Osteoblast (primary cell): ENCODE results near the gene GPALPP1. TPM values are rescaled to one million over a fixed set of nuclear protein-coding genes. Genes with fewer than 3 reads are reported as not detected.

Source experiments
- DNase-seq: peaks from one replicate; pipeline ENCODE4 v3.0.0; 2011; ENCODE audit warnings: low spot score, mixed read lengths; ENCODE audit not compliant: insufficient read length; ENCODE audit errors: missing footprints
- H2AFZ ChIP-seq: 2 replicates; pipeline ENCODE4 v1.6.0; 2011; ENCODE audit warnings: mild to moderate bottlenecking, low read length
- H3K27ac ChIP-seq: 2 replicates; pipeline ENCODE4 v1.5.1; 2011; ENCODE audit warnings: mild to moderate bottlenecking, low read depth, low read length, moderate library complexity
- H3K27me3 ChIP-seq: 2 replicates; pipeline ENCODE4 v1.6.0; 2012; ENCODE audit warnings: mild to moderate bottlenecking, control low read depth, inconsistent platforms, low read length, moderate library complexity; ENCODE audit not compliant: insufficient read depth
- H3K36me3 ChIP-seq: 2 replicates; pipeline ENCODE4 v1.5.1; 2011; ENCODE audit warnings: mild to moderate bottlenecking, low read length, control low read depth, moderate library complexity; ENCODE audit not compliant: insufficient read depth
- H3K4me1 ChIP-seq: 2 replicates; pipeline ENCODE4 v1.5.1; 2011; ENCODE audit warnings: mild to moderate bottlenecking, low read length, control low read depth, moderate library complexity; ENCODE audit not compliant: insufficient read depth
- H3K4me2 ChIP-seq: 2 replicates; pipeline ENCODE4 v1.6.0; 2011; ENCODE audit warnings: mild to moderate bottlenecking, low read length; ENCODE audit not compliant: insufficient read depth
- H3K4me3 ChIP-seq: fragments of 200-600 bp; sonication (generic); 3 replicates; pipeline ENCODE4 v1.5.1; 2012; ENCODE audit warnings: mild to moderate bottlenecking, low read length, inconsistent platforms; ENCODE audit not compliant: insufficient read depth
- H3K79me2 ChIP-seq: 2 replicates; pipeline ENCODE4 v1.6.0; 2012; ENCODE audit warnings: mild to moderate bottlenecking, low read length, control low read depth, inconsistent platforms; ENCODE audit not compliant: insufficient read depth
- H3K9me3 ChIP-seq: 2 replicates; pipeline ENCODE4 v1.5.1; 2011; ENCODE audit warnings: low read depth, low read length, control low read depth
- H4K20me1 ChIP-seq: 2 replicates; pipeline ENCODE4 v1.6.0; 2012; ENCODE audit warnings: mild to moderate bottlenecking, low read length, control low read depth; ENCODE audit not compliant: insufficient read depth
- CTCF ChIP-seq: IDR thresholded peaks from 2 replicates; pipeline ENCODE4 v1.5.1; 2011; ENCODE audit warnings: mild to moderate bottlenecking, low read depth, low read length, moderate library complexity; ENCODE audit errors: extremely low read depth
- total RNA-seq: library from RNA; depleted of rRNA; stranded (reverse); fragments of >200 nt; gene quantifications from 2 replicates; pipeline ENCODE4 v1.2.3, GENCODE V29; 2012

Gene GPALPP1
- total RNA-seq, 1 donor = 25.0 TPM

DNA sequence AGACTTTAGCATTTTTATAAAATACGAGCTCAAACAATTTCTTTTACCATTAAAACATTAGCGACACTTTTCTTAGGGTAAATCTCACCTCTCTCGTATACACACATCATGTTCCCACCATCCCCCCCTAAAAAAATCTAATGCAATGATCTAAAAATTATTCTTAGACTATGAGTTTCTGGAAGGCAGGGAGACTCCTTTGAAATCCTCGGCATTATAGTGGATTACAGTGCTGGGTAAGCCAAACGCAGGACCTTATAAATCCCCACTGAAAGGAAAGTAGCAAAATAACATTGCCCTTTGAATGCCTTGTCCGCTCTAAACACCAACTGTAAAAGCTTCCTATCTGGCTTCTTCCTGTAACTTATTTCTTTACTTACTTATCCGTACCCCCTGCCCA lies 35.1 kb upstream of the GPALPP1 start:
- DNase-seq = no peak
- H3K27ac ChIP-seq = no peak overlapping the region
- H3K4me1 ChIP-seq = peaks cover 9% of the 10 kb centered on the region
- no peaks in the 10 kb centered on the region for H3K27me3 ChIP-seq
- no peaks in the 10 kb centered on the region for H4K20me1 ChIP-seq
- H3K4me2 ChIP-seq = no peak overlapping the region
- no peaks in the 10 kb centered on the region for H3K36me3 ChIP-seq
- H2AFZ ChIP-seq = no peak overlapping the region
- no peak overlapping the region for H3K4me3 ChIP-seq
- TF ChIP-seq CTCF = no peak
- H3K9me3 ChIP-seq = no peaks in the 10 kb centered on the region
- no peaks in the 10 kb centered on the region for H3K79me2 ChIP-seq

DNA sequence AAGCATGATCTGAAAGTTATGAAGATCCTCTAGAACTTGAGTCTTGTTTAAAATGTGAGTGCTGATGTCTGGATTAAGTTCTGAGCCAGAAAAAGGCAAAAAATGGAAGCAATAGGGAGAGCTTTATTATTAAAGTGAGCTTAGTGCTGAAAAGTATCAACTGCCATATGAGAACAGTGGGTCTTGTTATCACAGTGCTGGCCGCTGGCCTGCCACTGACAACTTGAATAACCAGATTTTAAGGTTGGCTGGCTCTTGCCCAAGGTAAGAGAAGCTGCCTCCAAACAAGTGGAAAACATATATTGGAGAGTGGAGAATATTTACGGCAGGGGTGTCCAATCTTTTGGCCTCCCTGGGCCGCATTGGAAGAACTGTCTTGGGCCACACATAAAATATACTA lies 33.9 kb upstream of the GPALPP1 start:
- Histone ChIP-seq H3K4me3 (no peak overlapping the region), H3K4me2 (no peak overlapping the region), H3K36me3 (no peaks in the 10 kb centered on the region), H3K79me2 (no peaks in the 10 kb centered on the region), H3K27ac (no peak overlapping the region), H3K9me3 (no peaks in the 10 kb centered on the region), H3K4me1 (peaks cover 9% of the 10 kb centered on the region), H3K27me3 (no peaks in the 10 kb centered on the region), H2AFZ (no peak overlapping the region), H4K20me1 (no peaks in the 10 kb centered on the region)
- no peak for TF ChIP-seq CTCF
- no peak for DNase-seq

GRCh38 chr13:44961997-44962396 lies 27.3 kb upstream of the GPALPP1 start:
- Histone ChIP-seq H4K20me1 (no peaks in the 10 kb centered on the region), H3K9me3 (peaks cover 2% of the 10 kb centered on the region), H2AFZ (no peak overlapping the region), H3K27ac (no peak overlapping the region), H3K4me2 (no peak overlapping the region), H3K4me3 (no peak overlapping the region), H3K79me2 (no peaks in the 10 kb centered on the region), H3K4me1 (no peaks in the 10 kb centered on the region), H3K27me3 (no peaks in the 10 kb centered on the region), H3K36me3 (peaks cover 26% of the 10 kb centered on the region)
- DNase-seq = no peak
- no peak for TF ChIP-seq CTCF

- H3K79me2 ChIP-seq = peaks cover 11% of the 10 kb centered on the region
- peaks cover 15% of the 10 kb centered on the region for H3K36me3 ChIP-seq
- H3K27ac ChIP-seq = no peak overlapping the region
- DNase-seq = peak; percentile 58
- no peaks in the 10 kb centered on the region for H3K9me3 ChIP-seq
- H2AFZ ChIP-seq = no peak overlapping the region
- H3K4me2 ChIP-seq = no peak overlapping the region
- H3K27me3 ChIP-seq = no peaks in the 10 kb centered on the region
- peak; percentile 44 for TF ChIP-seq CTCF
- H4K20me1 ChIP-seq = no peaks in the 10 kb centered on the region
- H3K4me1 ChIP-seq = peaks cover 24% of the 10 kb centered on the region
- H3K4me3 ChIP-seq = no peak overlapping the region
Measured at GRCh38 chr13:44967704-44968433, 21.5 kb upstream of the GPALPP1 start.
